ENCODE measurements around the gene SMARCE1. TPM values are rescaled to one million over a fixed set of nuclear protein-coding genes. Genes with fewer than 3 reads are reported as not detected.

Gene SMARCE1
- total and polyA plus RNA-seq, 2 of the 4 experiments (the other 2 are of a cell fraction) = 66.2 to 119 TPM

DNA sequence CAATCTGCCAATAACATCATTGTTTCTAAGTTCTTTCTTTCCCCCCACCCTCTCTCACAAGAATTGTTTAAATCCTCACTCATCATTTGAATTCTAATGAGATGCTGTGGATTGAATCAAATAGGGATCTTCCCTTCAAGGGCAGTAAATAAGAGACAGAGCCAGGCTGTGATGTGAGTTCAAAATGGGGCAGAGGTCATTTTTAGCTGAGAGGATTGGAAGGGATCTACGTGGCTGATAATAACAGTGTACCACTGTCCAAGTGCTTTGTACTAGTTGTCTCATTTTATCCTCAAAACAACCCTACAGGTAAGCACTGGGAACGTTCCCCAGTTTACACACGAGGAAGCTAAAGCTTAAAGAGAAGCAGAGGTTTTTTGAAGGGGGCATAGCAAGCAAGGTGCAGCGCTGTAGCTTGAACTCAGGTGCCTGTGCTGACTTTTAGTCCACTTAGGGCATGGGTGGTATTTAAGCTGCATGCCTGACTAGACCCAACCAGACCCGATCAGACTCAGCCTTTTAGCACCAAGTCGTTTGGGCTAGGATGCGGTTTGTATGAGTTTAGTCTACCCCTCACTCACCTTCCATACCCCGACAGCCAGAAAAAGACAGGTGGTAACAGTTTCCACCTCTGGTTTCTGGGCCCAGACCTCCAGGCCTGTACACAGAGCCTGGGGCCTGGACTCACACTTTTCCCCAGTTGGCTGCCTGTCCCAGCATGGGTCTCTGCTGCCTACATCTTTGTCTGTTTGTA lies 43.1 kb downstream of the SMARCE1 start:
- in situ Hi-C loops (cut with MboI; ENCODE audit: low sequenced_read_pairs) (no loop called here), dilution Hi-C loops (cut with HindIII; ENCODE audit: low sequenced_read_pairs, unreplicated experiment) (no loop called here), intact Hi-C loops (cut with micrococcal nuclease) (no loop called here)
- no peaks in the 10 kb centered on the region for H3K9me1 ChIP-seq (ENCODE audit: insufficient read depth, low read length)
- H3K23ac ChIP-seq (ENCODE audit: low read depth, low read length) = no peak overlapping the region
- WGBS, 2 experiments (ENCODE audit: extremely low coverage in 2 of 2, insufficient read length in 1 of 2) = 67% methylated on average over 1 of the region's 8 CpGs; no CpG with 5 or more reads in 1 of the 2 experiments
- no TSS peak for BruUV-seq (replicated peaks)
- DNase-seq = no peak
- H2BK5ac ChIP-seq (ENCODE audit: low read depth, low read length, poor library complexity, severe bottlenecking) = no peak overlapping the region
- no peak overlapping the region for H3K4me2 ChIP-seq (ENCODE audit: low read depth, low read length)
- no peak overlapping the region for H3K56ac ChIP-seq (ENCODE audit: extremely low read depth, insufficient read depth, low read length)
- H3K4ac ChIP-seq (ENCODE audit: low read depth, low read length) = no peak overlapping the region
- ATAC-seq (ENCODE audit: low read depth) = no peak
- no peak overlapping the region for H3K4me3 ChIP-seq (ENCODE audit: insufficient read depth, low read depth, low read length)
- H2BK120ac ChIP-seq (ENCODE audit: low read depth, low read length) = no peak overlapping the region
- no peaks in the 10 kb centered on the region for H3K36me3 ChIP-seq (ENCODE audit: control insufficient read depth, insufficient read depth, low read length)
- no peak overlapping the region for H3K14ac ChIP-seq (replicated peaks; ENCODE audit: low read depth, low read length)
- no peak overlapping the region for H3K27ac ChIP-seq (ENCODE audit: insufficient read depth, low read length)
- H2AFZ ChIP-seq (replicated peaks; ENCODE audit: low read length, poor library complexity) = no peak overlapping the region
- TF ChIP-seq RFX5 (IDR thresholded peaks at IDR 0.05; ENCODE audit: low read depth, low read length) = no peak
- no peak for TF ChIP-seq RAD21 (IDR thresholded peaks at IDR 0.05; ENCODE audit: low read length)
- no peak for TF ChIP-seq BHLHE40 (IDR thresholded peaks at IDR 0.05; ENCODE audit: low read depth, low read length)
- TF ChIP-seq NFE2L2 (IDR thresholded peaks at IDR 0.05; ENCODE audit: low read depth, low read length) = no peak
- no peak for TF ChIP-seq MAZ (IDR thresholded peaks at IDR 0.05; ENCODE audit: borderline replicate concordance, low read depth, low read length)
- TF ChIP-seq, protein P1, sequence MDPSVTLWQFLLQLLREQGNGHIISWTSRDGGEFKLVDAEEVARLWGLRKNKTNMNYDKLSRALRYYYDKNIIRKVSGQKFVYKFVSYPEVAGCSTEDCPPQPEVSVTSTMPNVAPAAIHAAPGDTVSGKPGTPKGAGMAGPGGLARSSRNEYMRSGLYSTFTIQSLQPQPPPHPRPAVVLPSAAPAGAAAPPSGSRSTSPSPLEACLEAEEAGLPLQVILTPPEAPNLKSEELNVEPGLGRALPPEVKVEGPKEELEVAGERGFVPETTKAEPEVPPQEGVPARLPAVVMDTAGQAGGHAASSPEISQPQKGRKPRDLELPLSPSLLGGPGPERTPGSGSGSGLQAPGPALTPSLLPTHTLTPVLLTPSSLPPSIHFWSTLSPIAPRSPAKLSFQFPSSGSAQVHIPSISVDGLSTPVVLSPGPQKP (IDR thresholded peaks at IDR 0.05; ENCODE audit: borderline replicate concordance, low read depth, low read length) = no peak
- TF ChIP-seq RCOR1 (IDR thresholded peaks at IDR 0.05; ENCODE audit: insufficient replicate concordance, low read length) = no peak
- TF ChIP-seq, protein P2, sequence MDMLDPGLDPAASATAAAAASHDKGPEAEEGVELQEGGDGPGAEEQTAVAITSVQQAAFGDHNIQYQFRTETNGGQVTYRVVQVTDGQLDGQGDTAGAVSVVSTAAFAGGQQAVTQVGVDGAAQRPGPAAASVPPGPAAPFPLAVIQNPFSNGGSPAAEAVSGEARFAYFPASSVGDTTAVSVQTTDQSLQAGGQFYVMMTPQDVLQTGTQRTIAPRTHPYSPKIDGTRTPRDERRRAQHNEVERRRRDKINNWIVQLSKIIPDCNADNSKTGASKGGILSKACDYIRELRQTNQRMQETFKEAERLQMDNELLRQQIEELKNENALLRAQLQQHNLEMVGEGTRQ (IDR thresholded peaks at IDR 0.05; ENCODE audit: low read depth, low read length) = no peak
- no peak for TF ChIP-seq MAFK (IDR thresholded peaks at IDR 0.05; ENCODE audit: low read depth, low read length)
- TF ChIP-seq, protein P3, sequence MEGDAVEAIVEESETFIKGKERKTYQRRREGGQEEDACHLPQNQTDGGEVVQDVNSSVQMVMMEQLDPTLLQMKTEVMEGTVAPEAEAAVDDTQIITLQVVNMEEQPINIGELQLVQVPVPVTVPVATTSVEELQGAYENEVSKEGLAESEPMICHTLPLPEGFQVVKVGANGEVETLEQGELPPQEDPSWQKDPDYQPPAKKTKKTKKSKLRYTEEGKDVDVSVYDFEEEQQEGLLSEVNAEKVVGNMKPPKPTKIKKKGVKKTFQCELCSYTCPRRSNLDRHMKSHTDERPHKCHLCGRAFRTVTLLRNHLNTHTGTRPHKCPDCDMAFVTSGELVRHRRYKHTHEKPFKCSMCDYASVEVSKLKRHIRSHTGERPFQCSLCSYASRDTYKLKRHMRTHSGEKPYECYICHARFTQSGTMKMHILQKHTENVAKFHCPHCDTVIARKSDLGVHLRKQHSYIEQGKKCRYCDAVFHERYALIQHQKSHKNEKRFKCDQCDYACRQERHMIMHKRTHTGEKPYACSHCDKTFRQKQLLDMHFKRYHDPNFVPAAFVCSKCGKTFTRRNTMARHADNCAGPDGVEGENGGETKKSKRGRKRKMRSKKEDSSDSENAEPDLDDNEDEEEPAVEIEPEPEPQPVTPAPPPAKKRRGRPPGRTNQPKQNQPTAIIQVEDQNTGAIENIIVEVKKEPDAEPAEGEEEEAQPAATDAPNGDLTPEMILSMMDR (conservative IDR thresholded peaks at IDR 0.05; ENCODE audit: low read depth, low read length) = no peak
- no peak for TF ChIP-seq MXI1 (IDR thresholded peaks at IDR 0.05; ENCODE audit: borderline replicate concordance, low read depth, low read length)
- no peak for TF ChIP-seq FOS (IDR thresholded peaks at IDR 0.05; ENCODE audit: low read depth, low read length)
- no peak for TF ChIP-seq CEBPB (IDR thresholded peaks at IDR 0.05; ENCODE audit: low read depth, low read length)
- TF ChIP-seq SMC3 (IDR thresholded peaks at IDR 0.05; ENCODE audit: low read depth, low read length) = no peak
- H2AK5ac ChIP-seq (ENCODE audit: low read depth, low read length) = no peak overlapping the region
- peaks cover 36% of the 10 kb centered on the region for H3K27me3 ChIP-seq (ENCODE audit: control insufficient read depth, insufficient read depth, low read length)
- ChIA-PET POLR2A (ENCODE audit: unreplicated experiment) (no interaction called here), CTCF (interaction anchor here (0.6 kb wide), 1 partner anchor 11 kb away, joined by 3 read pairs; no protein-coding TSS in a partner anchor)
- H3K9ac ChIP-seq (ENCODE audit: low read depth, low read length) = no peak overlapping the region
- H4K91ac ChIP-seq (ENCODE audit: insufficient read depth, low read depth, low read length) = no peak overlapping the region
- no peaks in the 10 kb centered on the region for H4K20me1 ChIP-seq (ENCODE audit: insufficient read depth, low read length)
- H4K8ac ChIP-seq (ENCODE audit: low read depth in 2 of 2, low read length in 2 of 2) = no peak overlapping the region
- no peak overlapping the region for H2BK15ac ChIP-seq (ENCODE audit: low read depth, low read length)
- H3K9me3 ChIP-seq (ENCODE audit: control insufficient read depth, insufficient read depth, low read length) = no peaks in the 10 kb centered on the region
- H4K5ac ChIP-seq (ENCODE audit: low read depth, low read length) = no peak overlapping the region
- H2BK20ac ChIP-seq (ENCODE audit: low read depth, low read length) = no peak overlapping the region
- no peak overlapping the region for H2AK9ac ChIP-seq (replicated peaks; ENCODE audit: low read depth, low read length, poor library complexity)
- no peaks in the 10 kb centered on the region; the same call in 1 of the 2 replicates for H3K4me1 ChIP-seq (ENCODE audit: control insufficient read depth, insufficient read depth, low read length)
- H3K79me1 ChIP-seq (ENCODE audit: low read depth in 1 of 2, low read length in 2 of 2) = no peaks in the 10 kb centered on the region
- H3K18ac ChIP-seq (ENCODE audit: low read depth, low read length) = no peak overlapping the region

Data from IMR-90 (cell line).